Omental fat pad (tissue), 4 donors: Measurements from ENCODE around the gene LIMA1. TPM values are rescaled to one million over a fixed set of nuclear protein-coding genes. Genes with fewer than 3 reads are reported as not detected.

Experiments used
- ATAC-seq: fragments of 150-250 bp; one replicate; pipeline ENCODE4 v1.9.1; 2016; ENCODE audit warnings: mild to moderate bottlenecking, moderate library complexity; ENCODE audit not compliant: low FRiP score
- DNase-seq: peaks from one replicate; pipeline ENCODE4 v3.0.0-alpha.2; 2019; ENCODE audit warnings: low spot score
- small RNA-seq: library from RNA; depleted of rRNA; stranded (forward); fragments of <200 nt; gene quantifications from one replicate; pipeline ENCODE3, GENCODE V24; 2016
- total RNA-seq, 4 donors: library from RNA; depleted of rRNA; stranded (reverse); fragments of >200 nt; gene quantifications; one replicate each; pipeline ENCODE4 v1.1.0, GENCODE V29; 2016
- TF ChIP-seq, protein P1 (sequence below), 3 donors: fragments of 450-650 bp; IDR thresholded peaks; one replicate each; pipeline ENCODE4 v1.5.1; 2016 to 2017; ENCODE audit warnings: antibody characterized with exemption in 3 of 3, mild to moderate bottlenecking in 3 of 3, moderate library complexity in 2 of 3

Gene LIMA1
- total RNA-seq, 4 donors from 2014 or later: 129 to 319 (median 176) TPM

DNA sequence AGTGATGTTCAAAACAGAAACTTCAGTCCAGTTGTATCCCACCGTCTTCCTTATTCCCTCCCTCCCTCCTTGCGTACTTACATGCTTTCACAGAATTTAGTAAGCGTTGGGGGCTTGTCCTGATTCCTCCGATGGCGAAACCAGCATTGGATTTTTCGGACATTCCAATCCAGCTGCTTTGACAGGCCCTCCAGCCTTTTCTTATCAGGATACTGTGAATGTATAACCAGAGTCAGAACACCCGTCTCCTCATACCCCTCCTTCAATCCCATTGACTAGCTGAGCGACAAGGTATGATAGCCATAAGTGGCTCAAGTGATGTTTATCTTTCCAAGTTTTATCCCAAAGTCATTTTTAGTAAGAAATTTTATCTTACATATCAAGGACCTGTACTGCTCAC, 140.3 kb downstream of the LIMA1 start:
- no peak for DNase-seq
- ATAC-seq: no peak
- TF ChIP-seq, protein P1, sequence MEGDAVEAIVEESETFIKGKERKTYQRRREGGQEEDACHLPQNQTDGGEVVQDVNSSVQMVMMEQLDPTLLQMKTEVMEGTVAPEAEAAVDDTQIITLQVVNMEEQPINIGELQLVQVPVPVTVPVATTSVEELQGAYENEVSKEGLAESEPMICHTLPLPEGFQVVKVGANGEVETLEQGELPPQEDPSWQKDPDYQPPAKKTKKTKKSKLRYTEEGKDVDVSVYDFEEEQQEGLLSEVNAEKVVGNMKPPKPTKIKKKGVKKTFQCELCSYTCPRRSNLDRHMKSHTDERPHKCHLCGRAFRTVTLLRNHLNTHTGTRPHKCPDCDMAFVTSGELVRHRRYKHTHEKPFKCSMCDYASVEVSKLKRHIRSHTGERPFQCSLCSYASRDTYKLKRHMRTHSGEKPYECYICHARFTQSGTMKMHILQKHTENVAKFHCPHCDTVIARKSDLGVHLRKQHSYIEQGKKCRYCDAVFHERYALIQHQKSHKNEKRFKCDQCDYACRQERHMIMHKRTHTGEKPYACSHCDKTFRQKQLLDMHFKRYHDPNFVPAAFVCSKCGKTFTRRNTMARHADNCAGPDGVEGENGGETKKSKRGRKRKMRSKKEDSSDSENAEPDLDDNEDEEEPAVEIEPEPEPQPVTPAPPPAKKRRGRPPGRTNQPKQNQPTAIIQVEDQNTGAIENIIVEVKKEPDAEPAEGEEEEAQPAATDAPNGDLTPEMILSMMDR (IDR thresholded peaks at IDR 0.05): no peak

GRCh38 chr12:50132505-50133135, 150.7 kb downstream of the LIMA1 start:
- ATAC-seq (no peak), DNase-seq (no peak)
- TF ChIP-seq, protein P1 (IDR thresholded peaks at IDR 0.05): no peak

GRCh38 chr12:50129290-50129689, 154.0 kb downstream of the LIMA1 start:
- TF ChIP-seq, protein P1 (IDR thresholded peaks at IDR 0.05): no peak
- no peak for DNase-seq
- ATAC-seq: no peak

GRCh38 chr12:50127546-50127945, 155.8 kb downstream of the LIMA1 start:
- no peak for DNase-seq
- TF ChIP-seq, protein P1 (IDR thresholded peaks at IDR 0.05): no peak
- ATAC-seq: no peak

Small RNAs within 50 kb of the gene (small RNA-seq; reads per million reads assigned to genes)
- not detected for gene MIR1293
- gene RNU6-1093P: not detected

Other genes starting within 250 kb of the LIMA1 start
- gene ASIC1, start 225.9 kb downstream of the LIMA1 start, total RNA-seq: 1 to 10 TPM in 3 of 4 donors, under 1 TPM in 1; 0.69 to 3.8 (median 1.4) TPM
- 10 to 100 TPM; 47.7 to 80.8 (median 57.3) TPM for gene SMARCD1, start 198.2 kb downstream of the LIMA1 start, total RNA-seq
- 1,000 to 10,000 TPM in 3 of 4 donors, 100 to 1,000 TPM in 1; 689 to 2,989 (median 2,080) TPM for gene GPD1, start 179.5 kb downstream of the LIMA1 start, total RNA-seq
- 100 to 1,000 TPM in 1 of 4 donors, 10 to 100 TPM in 3; 67.3 to 125 (median 88.1) TPM for gene COX14, start 171.3 kb downstream of the LIMA1 start, total RNA-seq
- 10 to 100 TPM; 20.0 to 27.6 (median 24.6) TPM for gene CERS5, start 116.2 kb downstream of the LIMA1 start, total RNA-seq
- gene FAM186A, start 113.1 kb upstream of the LIMA1 start, total RNA-seq: not detected
- gene LARP4, start 117.4 kb upstream of the LIMA1 start, total RNA-seq: 10 to 100 TPM; 44.5 to 81.5 (median 58.4) TPM
- gene DIP2B, start 221.5 kb upstream of the LIMA1 start, total RNA-seq: 10 to 100 TPM; 21.1 to 35.2 (median 24.4) TPM